GM21717 (cell line): Measurements from ENCODE around the gene GOLIM4.
"Not testable (repeated sequence)": the region's sequence is repeated elsewhere in the genome, so short reads cannot be mapped to it uniquely, and the experiment has no call there.

Source experiments
- ATAC-seq: cut with Tn5 transposase; IDR thresholded peaks from one replicate; pipeline ENCODE4 v1.9.1; 2021; ENCODE audit warnings: mild to moderate bottlenecking, moderate library complexity; ENCODE audit not compliant: unreplicated experiment

Gene GOLIM4

GRCh38 chr3:168051531-168052471, 43.9 kb downstream of the GOLIM4 start:
- ATAC-seq = peak; percentile 80

- ATAC-seq = no peak
Measured at GRCh38 chr3:168051070-168051469, 44.7 kb downstream of the GOLIM4 start.

- ATAC-seq = no peak
Measured at GRCh38 chr3:168049367-168049974, 46.3 kb downstream of the GOLIM4 start.

GRCh38 chr3:168048414-168049330, 47.1 kb downstream of the GOLIM4 start:
- ATAC-seq = no peak

GRCh38 chr3:168047936-168048335, 47.8 kb downstream of the GOLIM4 start:
- no peak for ATAC-seq

GRCh38 chr3:168047190-168047795, 48.4 kb downstream of the GOLIM4 start:
- ATAC-seq = peak; percentile 61

- no peak for ATAC-seq
Measured at GRCh38 chr3:168044049-168044448, 51.7 kb downstream of the GOLIM4 start.

- ATAC-seq = peak; percentile 78
Measured at GRCh38 chr3:168040607-168041208, 55.0 kb downstream of the GOLIM4 start.

- ATAC-seq = no peak
Measured at GRCh38 chr3:168037020-168037419, 58.7 kb downstream of the GOLIM4 start.

- no peak for ATAC-seq
Measured at GRCh38 chr3:168036619-168037018, 59.1 kb downstream of the GOLIM4 start.

GRCh38 chr3:168034152-168034928, 61.4 kb downstream of the GOLIM4 start:
- ATAC-seq = no peak

GRCh38 chr3:168030577-168030976, 65.1 kb downstream of the GOLIM4 start:
- no peak for ATAC-seq

- no peak for ATAC-seq
Measured at GRCh38 chr3:168029705-168030104, 66.0 kb downstream of the GOLIM4 start.

- no peak for ATAC-seq
Measured at GRCh38 chr3:168028086-168028485, 67.6 kb downstream of the GOLIM4 start.

GRCh38 chr3:168026764-168027163, 69.0 kb downstream of the GOLIM4 start:
- ATAC-seq = no peak

- no peak for ATAC-seq
Measured at GRCh38 chr3:168025076-168025475, 70.6 kb downstream of the GOLIM4 start.

- no peak for ATAC-seq
Measured at GRCh38 chr3:168024537-168024941, 71.2 kb downstream of the GOLIM4 start.

GRCh38 chr3:168021737-168022450, 73.8 kb downstream of the GOLIM4 start:
- no peak for ATAC-seq

GRCh38 chr3:168011280-168011679, 84.4 kb downstream of the GOLIM4 start:
- not testable (repeated sequence) for ATAC-seq
